Measurements from ENCODE around the gene GALR2. TPM values are rescaled to one million over a fixed set of nuclear protein-coding genes. Genes with fewer than 3 reads are reported as not detected.

GALR2 gene
- total RNA-seq, 6 experiments from 2014 or later: 0.18 TPM; not detected in 5

DNA sequence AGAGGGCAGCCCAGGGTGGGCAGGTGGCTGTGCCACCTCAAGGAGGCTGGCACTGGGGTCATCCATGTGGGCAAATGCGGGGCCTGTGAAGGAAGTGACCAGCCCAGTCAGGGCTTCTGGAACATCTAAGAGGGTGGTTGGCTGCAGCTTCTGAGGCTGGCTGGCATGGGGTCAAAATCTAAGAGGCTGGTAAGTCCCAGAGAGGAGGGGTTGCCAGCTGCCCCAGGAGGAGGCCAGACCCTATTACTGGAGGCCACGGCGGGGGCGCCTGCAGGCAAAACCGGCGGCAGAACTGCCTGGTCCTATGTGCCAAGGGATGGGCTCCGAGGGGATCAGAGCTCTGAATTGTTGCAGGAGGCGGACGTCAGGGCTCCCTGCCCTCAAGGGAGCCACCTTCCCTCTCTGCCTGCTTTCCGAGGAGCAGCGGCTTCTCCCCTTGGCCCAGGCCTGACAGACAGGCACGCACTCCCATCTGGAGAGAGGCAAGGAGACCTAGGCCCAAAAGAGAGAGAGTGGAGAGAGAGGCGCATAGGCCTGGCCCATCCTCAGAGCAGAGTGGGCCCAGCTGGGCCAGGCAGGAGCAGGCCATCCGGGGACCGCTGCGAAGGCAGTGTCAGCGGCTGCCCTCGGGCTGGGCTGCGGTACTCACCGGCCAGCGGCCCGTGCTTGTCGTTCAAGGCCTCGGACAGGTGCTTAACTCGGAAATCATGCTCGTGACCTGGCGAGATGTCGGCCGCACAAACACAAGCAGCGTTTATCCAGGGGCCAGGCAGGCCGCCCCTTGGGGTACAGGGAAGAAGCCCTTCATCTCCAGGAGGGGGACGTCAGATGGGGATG lies 15.3 kb downstream of the GALR2 start:
- intact Hi-C loops (cut with DNase I): loop anchor here in 1 of 2 donors (5.0 kb wide), 1 partner anchor 52 kb away; the partner anchor contains the start of gene FOXJ1
- no peaks in the 10 kb centered on the region for H3K9me3 ChIP-seq
- 97% methylated on average over 7 of the region's 32 CpGs for WGBS (ENCODE audit: insufficient coverage, low coverage, low lambda C conversion rate, missing lambda C conversion rate)
- no peak overlapping the region for H3K27ac ChIP-seq
- TF ChIP-seq POLR2A (IDR thresholded peaks at IDR 0.05): no peak
- TF ChIP-seq, protein P1, sequence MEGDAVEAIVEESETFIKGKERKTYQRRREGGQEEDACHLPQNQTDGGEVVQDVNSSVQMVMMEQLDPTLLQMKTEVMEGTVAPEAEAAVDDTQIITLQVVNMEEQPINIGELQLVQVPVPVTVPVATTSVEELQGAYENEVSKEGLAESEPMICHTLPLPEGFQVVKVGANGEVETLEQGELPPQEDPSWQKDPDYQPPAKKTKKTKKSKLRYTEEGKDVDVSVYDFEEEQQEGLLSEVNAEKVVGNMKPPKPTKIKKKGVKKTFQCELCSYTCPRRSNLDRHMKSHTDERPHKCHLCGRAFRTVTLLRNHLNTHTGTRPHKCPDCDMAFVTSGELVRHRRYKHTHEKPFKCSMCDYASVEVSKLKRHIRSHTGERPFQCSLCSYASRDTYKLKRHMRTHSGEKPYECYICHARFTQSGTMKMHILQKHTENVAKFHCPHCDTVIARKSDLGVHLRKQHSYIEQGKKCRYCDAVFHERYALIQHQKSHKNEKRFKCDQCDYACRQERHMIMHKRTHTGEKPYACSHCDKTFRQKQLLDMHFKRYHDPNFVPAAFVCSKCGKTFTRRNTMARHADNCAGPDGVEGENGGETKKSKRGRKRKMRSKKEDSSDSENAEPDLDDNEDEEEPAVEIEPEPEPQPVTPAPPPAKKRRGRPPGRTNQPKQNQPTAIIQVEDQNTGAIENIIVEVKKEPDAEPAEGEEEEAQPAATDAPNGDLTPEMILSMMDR (IDR thresholded peaks at IDR 0.05): no peak
- ATAC-seq: no peak
- DNase-seq: no peak
- no peaks in the 10 kb centered on the region for H3K27me3 ChIP-seq
- peaks cover 0 to 64% (median 25%) of the 10 kb centered on the region in 4 donors for H3K36me3 ChIP-seq
- no peak overlapping the region for H3K4me3 ChIP-seq
- H3K4me1 ChIP-seq: no peaks in the 10 kb centered on the region

DNA sequence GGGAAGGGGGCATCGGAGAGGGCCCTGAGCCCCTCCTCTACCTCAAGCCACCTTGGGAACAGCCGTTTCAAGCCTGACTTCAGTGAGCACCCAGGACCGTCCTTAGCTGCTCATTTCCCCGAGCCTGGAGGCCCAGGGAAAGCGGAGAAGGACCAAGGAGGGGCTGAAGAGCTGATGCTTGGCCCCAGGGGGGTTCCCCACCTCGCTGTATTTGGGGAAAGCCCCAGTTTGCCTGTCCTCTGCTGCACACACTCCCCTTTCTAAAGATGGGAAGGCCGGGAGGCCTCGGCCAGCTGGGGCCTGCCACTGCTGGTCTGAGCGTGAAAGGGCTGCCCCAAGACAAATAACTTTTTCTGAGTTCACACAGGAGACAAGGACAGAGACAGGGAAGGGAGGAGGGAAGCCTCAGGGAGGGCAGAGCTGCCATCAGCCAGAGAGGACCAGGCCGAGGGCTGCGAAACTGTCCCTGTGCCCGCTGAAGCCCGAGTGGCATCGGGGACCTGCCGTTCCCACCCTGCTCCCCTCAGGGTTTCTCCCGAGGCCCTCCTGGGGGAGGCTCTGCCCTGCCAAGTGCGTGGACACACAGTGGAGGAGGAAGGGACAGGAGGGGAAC lies 16.0 kb downstream of the GALR2 start:
- no peak for DNase-seq
- no peaks in the 10 kb centered on the region for H3K4me1 ChIP-seq

DNA sequence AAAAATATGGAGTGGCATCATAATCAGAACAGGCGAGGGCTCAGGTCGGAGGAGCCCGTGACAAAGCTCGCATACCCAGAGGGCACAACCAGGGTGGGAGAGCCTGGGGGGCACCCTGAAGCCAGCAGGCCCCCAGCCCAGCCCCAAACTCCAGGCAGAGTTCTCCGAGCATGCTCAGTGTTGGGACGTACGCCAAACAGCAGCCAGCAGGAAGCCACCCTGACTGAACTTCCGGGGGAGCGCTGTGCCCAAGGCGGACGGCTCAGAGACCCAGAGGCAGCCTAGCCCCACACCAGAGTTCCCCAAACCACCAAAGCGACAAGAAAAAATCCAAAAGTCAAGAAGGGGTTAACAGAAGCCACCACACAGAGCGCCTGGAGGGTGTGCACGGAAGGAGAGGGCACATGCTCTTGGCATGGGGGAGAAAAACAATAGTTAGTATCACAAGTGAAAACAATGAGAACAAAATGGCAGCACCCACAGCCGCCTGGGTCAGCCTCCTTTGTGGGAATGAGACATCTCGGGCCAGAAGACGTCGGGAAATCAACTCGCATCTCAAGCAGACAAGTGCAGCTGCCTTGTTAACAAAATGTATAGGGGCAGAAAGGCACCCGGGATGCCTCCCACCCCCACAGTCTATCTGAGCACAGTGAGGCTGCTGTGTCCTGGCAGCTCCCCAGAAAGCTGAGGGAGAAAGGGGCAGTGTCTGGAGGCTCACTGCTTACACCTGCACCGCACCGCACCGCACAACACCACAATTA lies 17.1 kb downstream of the GALR2 start:
- no peak for ATAC-seq
- Histone ChIP-seq H3K9me3 (no peaks in the 10 kb centered on the region), H3K36me3 (peaks cover 0 to 61% (median 26%) of the 10 kb centered on the region in 4 donors), H3K27me3 (no peaks in the 10 kb centered on the region), H3K27ac (no peak overlapping the region), H3K4me3 (no peak overlapping the region), H3K4me1 (no peaks in the 10 kb centered on the region)
- no peak for TF ChIP-seq POLR2A (IDR thresholded peaks at IDR 0.05)
- TF ChIP-seq, protein P1 (IDR thresholded peaks at IDR 0.05): no peak
- intact Hi-C loops (cut with DNase I): loop anchor here in 1 of 2 donors (5.0 kb wide), 1 partner anchor 51 kb away; the partner anchor contains the start of gene FOXJ1
- DNase-seq: peak in 1 of 3 donors; percentile 46
- WGBS (ENCODE audit: insufficient coverage, low coverage, low lambda C conversion rate, missing lambda C conversion rate): 72% methylated on average over 17 of the region's 23 CpGs

More for the DNA sequence above, 16.0 kb downstream of the GALR2 start:
- H3K27me3 ChIP-seq: no peaks in the 10 kb centered on the region
- intact Hi-C loops (cut with DNase I): loop anchor here in 1 of 2 donors (5.0 kb wide), 1 partner anchor 52 kb away; the partner anchor contains the start of gene FOXJ1
- peaks cover 0 to 60% (median 23%) of the 10 kb centered on the region in 4 donors for H3K36me3 ChIP-seq
- H3K27ac ChIP-seq: no peak overlapping the region
- no peaks in the 10 kb centered on the region for H3K9me3 ChIP-seq
- TF ChIP-seq, protein P1 (IDR thresholded peaks at IDR 0.05): no peak
- no peak for TF ChIP-seq POLR2A (IDR thresholded peaks at IDR 0.05)
- no peak for ATAC-seq
- no CpG with 5 or more reads among the region's 17 CpGs for WGBS (ENCODE audit: insufficient coverage, low coverage, low lambda C conversion rate, missing lambda C conversion rate)
- no peak overlapping the region for H3K4me3 ChIP-seq

Measured in right lobe of liver (tissue), 6 donors.